HL-60 (cell line): ENCODE measurements around the gene CLIP4.
"Not testable (repeated sequence)": the region's sequence is repeated elsewhere in the genome, so short reads cannot be mapped to it uniquely, and the experiment has no call there.

ENCODE experiments used
- DNase-seq, 2 experiments: peaks; one replicate each; pipeline ENCODE4 v3.0.0-alpha.2; 2010 to 2020; ENCODE audit warnings: low read depth in 1 of 2, low spot score in 1 of 2
- H3K27ac ChIP-seq: fragments of 250-450 bp; sonication (Bioruptor Pico); replicated peaks from 2 replicates; pipeline ENCODE4 v1.5.1; 2020; ENCODE audit warnings: mild to moderate bottlenecking, moderate library complexity
- H3K27me3 ChIP-seq: fragments of 250-450 bp; sonication (Bioruptor Pico); 2 replicates; pipeline ENCODE4 v1.5.1; 2021; ENCODE audit warnings: mild to moderate bottlenecking, moderate library complexity; ENCODE audit not compliant: insufficient read depth, poor library complexity, severe bottlenecking
- H3K4me3 ChIP-seq: replicated peaks from 2 replicates; pipeline ENCODE4 v1.5.1; 2011; ENCODE audit warnings: mild to moderate bottlenecking, control low read depth, low read length; ENCODE audit not compliant: insufficient read depth
- GABPA ChIP-seq: IDR thresholded peaks from 2 replicates; pipeline ENCODE4 v1.6.1; 2012; ENCODE audit warnings: low read depth
- POLR2AphosphoS5 ChIP-seq: IDR thresholded peaks from 2 replicates; pipeline ENCODE4 v1.6.1; 2012; ENCODE audit warnings: low read depth
- SPI1 ChIP-seq: IDR thresholded peaks from 2 replicates; pipeline ENCODE4 v1.6.1; 2012; ENCODE audit warnings: low read depth, mild to moderate bottlenecking, borderline replicate concordance
- TF ChIP-seq, protein P1 (sequence below): IDR thresholded peaks from 2 replicates; pipeline ENCODE4 v1.6.1; 2012; ENCODE audit warnings: low read depth; ENCODE audit not compliant: insufficient replicate concordance
- TF ChIP-seq, protein P2 (sequence below): IDR thresholded peaks from one replicate; pipeline ENCODE4 v1.5.1; 2011; ENCODE audit warnings: low read length, control low read depth, inconsistent platforms; ENCODE audit not compliant: insufficient read depth

CLIP4 gene

DNA sequence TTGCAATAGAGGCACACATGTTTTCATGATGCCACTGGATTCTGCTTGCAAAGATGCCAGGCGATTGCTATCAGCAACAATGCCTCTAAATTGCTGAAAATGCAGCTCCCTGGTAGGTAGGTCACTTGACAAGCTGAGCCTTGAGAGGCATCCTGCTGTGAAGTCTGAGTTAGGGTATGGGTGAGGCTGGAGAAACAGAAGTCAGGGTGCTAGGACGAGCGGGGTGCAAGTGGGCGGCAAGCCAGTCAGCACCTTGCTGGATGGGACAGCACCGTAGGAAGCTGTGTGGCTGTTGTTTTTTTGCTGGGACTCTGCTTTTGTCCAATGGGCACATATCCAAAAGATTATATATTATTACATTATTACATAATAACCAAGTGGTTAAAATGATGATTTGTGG, 10.5 kb upstream of the CLIP4 start:
- DNase-seq: no peak
- TF ChIP-seq, protein P1, sequence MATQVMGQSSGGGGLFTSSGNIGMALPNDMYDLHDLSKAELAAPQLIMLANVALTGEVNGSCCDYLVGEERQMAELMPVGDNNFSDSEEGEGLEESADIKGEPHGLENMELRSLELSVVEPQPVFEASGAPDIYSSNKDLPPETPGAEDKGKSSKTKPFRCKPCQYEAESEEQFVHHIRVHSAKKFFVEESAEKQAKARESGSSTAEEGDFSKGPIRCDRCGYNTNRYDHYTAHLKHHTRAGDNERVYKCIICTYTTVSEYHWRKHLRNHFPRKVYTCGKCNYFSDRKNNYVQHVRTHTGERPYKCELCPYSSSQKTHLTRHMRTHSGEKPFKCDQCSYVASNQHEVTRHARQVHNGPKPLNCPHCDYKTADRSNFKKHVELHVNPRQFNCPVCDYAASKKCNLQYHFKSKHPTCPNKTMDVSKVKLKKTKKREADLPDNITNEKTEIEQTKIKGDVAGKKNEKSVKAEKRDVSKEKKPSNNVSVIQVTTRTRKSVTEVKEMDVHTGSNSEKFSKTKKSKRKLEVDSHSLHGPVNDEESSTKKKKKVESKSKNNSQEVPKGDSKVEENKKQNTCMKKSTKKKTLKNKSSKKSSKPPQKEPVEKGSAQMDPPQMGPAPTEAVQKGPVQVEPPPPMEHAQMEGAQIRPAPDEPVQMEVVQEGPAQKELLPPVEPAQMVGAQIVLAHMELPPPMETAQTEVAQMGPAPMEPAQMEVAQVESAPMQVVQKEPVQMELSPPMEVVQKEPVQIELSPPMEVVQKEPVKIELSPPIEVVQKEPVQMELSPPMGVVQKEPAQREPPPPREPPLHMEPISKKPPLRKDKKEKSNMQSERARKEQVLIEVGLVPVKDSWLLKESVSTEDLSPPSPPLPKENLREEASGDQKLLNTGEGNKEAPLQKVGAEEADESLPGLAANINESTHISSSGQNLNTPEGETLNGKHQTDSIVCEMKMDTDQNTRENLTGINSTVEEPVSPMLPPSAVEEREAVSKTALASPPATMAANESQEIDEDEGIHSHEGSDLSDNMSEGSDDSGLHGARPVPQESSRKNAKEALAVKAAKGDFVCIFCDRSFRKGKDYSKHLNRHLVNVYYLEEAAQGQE: peak; percentile 85
- TF ChIP-seq, protein P2, sequence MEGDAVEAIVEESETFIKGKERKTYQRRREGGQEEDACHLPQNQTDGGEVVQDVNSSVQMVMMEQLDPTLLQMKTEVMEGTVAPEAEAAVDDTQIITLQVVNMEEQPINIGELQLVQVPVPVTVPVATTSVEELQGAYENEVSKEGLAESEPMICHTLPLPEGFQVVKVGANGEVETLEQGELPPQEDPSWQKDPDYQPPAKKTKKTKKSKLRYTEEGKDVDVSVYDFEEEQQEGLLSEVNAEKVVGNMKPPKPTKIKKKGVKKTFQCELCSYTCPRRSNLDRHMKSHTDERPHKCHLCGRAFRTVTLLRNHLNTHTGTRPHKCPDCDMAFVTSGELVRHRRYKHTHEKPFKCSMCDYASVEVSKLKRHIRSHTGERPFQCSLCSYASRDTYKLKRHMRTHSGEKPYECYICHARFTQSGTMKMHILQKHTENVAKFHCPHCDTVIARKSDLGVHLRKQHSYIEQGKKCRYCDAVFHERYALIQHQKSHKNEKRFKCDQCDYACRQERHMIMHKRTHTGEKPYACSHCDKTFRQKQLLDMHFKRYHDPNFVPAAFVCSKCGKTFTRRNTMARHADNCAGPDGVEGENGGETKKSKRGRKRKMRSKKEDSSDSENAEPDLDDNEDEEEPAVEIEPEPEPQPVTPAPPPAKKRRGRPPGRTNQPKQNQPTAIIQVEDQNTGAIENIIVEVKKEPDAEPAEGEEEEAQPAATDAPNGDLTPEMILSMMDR: no peak

DNA sequence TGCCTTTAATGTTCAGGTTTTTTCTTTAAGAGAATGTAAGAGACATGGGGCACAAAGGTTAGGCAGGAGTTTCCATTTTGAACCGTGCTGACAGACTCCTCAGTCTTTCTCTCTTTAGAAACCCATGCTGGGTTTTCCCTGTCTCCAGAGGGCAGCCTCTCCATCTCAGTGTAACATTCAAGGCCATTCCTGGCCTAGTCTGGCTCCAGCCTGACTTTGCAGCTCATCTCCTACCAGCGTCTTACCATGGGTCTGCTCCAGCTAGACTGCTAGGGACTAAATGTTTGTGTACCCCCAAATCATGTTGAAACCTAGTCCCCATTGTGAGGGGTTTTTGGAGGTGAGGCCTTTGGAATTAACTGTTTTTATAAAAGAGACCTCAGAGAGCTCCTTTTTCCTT, 9.8 kb upstream of the CLIP4 start:
- Histone ChIP-seq H3K27me3 (no peaks in the 10 kb centered on the region), H3K27ac (no peak overlapping the region), H3K4me3 (no peak overlapping the region)
- DNase-seq: no peak
- TF ChIP-seq POLR2AphosphoS5 (no peak), GABPA (no peak), SPI1 (no peak)
- TF ChIP-seq, protein P2: no peak
- TF ChIP-seq, protein P1: no peak

More for the DNA sequence above, 10.5 kb upstream of the CLIP4 start:
- Histone ChIP-seq H3K27me3 (peaks cover 3% of the 10 kb centered on the region), H3K4me3 (no peak overlapping the region), H3K27ac (no peak overlapping the region)

DNA sequence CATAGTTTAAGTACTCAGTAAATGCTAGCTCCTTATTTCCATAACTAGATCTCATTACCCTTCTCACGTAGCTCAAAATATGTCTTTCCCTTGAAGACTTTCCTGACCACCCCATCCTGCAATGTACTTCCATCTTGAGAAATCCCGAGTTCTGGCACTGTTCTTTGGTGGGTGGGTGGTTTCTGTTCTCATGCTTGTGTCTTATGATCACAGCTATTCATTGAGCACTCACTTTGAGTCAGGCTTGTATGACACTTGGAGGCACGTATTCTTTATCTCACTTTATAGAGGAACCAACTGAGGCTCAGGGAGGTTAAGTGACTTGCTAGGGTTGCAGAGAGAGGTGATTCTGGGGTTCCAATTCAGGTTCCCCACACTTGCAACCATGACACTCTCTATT, 9.0 kb upstream of the CLIP4 start:
- no peak for DNase-seq
- H3K27me3 ChIP-seq: no peaks in the 10 kb centered on the region
- no peak overlapping the region for H3K27ac ChIP-seq

DNA sequence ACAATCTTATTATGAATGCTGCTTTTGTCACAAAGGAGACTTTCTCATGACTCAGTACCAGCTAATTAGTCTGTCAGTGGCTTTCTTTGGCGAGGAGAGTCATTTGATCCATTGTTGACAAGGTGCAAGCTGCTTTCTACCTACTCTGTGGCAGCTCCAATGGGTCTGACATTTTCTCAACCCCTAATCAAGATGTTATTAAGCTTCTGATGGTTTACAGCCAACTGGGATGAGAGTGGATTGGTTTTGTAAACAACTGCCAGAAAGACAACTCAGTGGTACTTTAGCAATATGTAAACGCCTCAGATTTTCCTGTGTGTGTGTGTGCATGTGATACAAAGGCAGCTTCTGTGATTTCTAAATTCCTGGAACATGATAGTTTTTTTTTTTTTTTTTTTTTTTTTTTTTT, 8.2 kb upstream of the CLIP4 start:
- DNase-seq: no peak
- TF ChIP-seq POLR2AphosphoS5: no peak
- TF ChIP-seq, protein P2: no peak
- TF ChIP-seq, protein P1: no peak
- TF ChIP-seq GABPA: no peak
- Histone ChIP-seq H3K27me3 (no peaks in the 10 kb centered on the region), H3K27ac (no peak overlapping the region), H3K4me3 (no peak overlapping the region)

More for the DNA sequence above, 9.0 kb upstream of the CLIP4 start:
- no peak overlapping the region for H3K4me3 ChIP-seq
- TF ChIP-seq, protein P2: no peak
- TF ChIP-seq GABPA (no peak), POLR2AphosphoS5 (no peak)

DNA sequence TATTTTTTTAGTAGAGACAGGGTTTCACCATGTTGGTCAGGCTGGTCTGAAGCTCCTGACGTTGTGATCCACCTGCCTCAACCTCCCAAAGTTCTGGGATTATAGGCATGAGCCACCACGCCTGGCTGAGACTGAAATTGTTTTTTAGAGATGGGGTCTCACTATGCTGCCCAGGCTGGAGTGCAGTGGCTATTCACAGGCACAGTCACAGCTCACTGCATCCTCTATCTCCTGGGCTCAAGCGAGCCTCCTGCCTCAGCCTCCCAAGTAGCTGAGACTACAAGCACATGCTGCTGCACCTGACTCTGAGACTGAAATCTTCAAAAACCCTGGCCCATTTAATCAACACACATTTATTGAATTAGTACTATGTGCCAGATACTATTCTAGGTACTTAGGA, 7.7 kb upstream of the CLIP4 start:
- not testable (repeated sequence) for H3K4me3 ChIP-seq, H3K27me3 ChIP-seq, H3K27ac ChIP-seq, DNase-seq
